ENCODE results near the gene SETD2. TPM values are rescaled to one million over a fixed set of nuclear protein-coding genes. Genes with fewer than 3 reads are reported as not detected.
A peak's percentile ranks its signal among the peaks of the same experiment; 100 is the strongest.

The SETD2 gene
- polyA plus RNA-seq, 3 donors = 3.1 to 22.4 (median 7.5) TPM

DNA sequence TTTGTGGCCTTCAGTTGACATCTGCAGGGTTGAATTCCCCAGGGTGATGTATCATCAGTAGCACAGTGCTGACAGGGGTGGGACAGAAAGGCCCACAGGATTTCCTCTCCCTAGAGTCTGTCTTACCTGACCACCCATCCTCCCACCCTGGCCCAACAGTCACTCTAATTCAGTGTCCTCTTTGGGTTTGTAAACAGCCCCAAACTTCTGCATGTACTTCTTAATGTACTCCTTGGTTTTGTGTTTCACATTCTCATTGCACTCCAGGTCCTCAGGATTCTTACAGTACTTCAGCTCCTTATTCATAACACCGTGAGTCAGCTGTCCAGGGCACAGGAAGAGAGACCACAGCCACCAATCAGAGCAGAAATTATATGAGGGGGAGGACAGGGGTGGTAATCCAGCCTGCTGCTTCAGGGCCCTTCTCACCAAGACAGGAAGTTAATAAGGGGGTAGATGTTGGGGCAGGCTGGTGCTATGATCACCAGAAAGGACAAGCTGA is 146.9 kb downstream of the SETD2 start:
- no peaks in the 10 kb centered on the region for H3K9me3 ChIP-seq (replicated peaks in 1 of 2; ENCODE audit: control insufficient read depth in 1 of 2, insufficient read depth in 1 of 2, low read length in 2 of 2)
- H3K36me3 Mint-ChIP-seq = peaks cover 58 to 80% of the 10 kb centered on the region in 2 donors
- H3K27ac Mint-ChIP-seq = peak overlapping the region in 3 of 7 donors; percentile 57 to 87 (median 73)
- peaks cover 9% of the 10 kb centered on the region for H3K79me2 ChIP-seq (ENCODE audit: insufficient read depth, low read length)
- H2AFZ ChIP-seq (ENCODE audit: insufficient read depth, low read depth, low read length, poor library complexity, severe bottlenecking) = no peak overlapping the region
- peaks cover 69 to 95% of the 10 kb centered on the region in 2 donors for H3K36me3 ChIP-seq (replicated peaks in 1 of 2; ENCODE audit: control insufficient read depth in 1 of 2, insufficient read depth in 2 of 2, low read length in 2 of 2)
- TF ChIP-seq, protein P1, sequence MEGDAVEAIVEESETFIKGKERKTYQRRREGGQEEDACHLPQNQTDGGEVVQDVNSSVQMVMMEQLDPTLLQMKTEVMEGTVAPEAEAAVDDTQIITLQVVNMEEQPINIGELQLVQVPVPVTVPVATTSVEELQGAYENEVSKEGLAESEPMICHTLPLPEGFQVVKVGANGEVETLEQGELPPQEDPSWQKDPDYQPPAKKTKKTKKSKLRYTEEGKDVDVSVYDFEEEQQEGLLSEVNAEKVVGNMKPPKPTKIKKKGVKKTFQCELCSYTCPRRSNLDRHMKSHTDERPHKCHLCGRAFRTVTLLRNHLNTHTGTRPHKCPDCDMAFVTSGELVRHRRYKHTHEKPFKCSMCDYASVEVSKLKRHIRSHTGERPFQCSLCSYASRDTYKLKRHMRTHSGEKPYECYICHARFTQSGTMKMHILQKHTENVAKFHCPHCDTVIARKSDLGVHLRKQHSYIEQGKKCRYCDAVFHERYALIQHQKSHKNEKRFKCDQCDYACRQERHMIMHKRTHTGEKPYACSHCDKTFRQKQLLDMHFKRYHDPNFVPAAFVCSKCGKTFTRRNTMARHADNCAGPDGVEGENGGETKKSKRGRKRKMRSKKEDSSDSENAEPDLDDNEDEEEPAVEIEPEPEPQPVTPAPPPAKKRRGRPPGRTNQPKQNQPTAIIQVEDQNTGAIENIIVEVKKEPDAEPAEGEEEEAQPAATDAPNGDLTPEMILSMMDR (IDR thresholded peaks at IDR 0.05) = no peak
- H3K4me2 ChIP-seq (replicated peaks; ENCODE audit: extremely low read depth, low read length, poor library complexity, severe bottlenecking) = no peak overlapping the region
- peak overlapping the region; percentile 27 for H3K9ac ChIP-seq (ENCODE audit: insufficient read depth, low read length, poor library complexity, severe bottlenecking)
- H3K4me3 Mint-ChIP-seq = no peak overlapping the region
- no peak overlapping the region for H3K4me3 ChIP-seq (replicated peaks in 1 of 3; ENCODE audit: low read depth in 2 of 3, low read length in 3 of 3)
- peaks cover 64% of the 10 kb centered on the region for H4K20me1 ChIP-seq (ENCODE audit: insufficient read depth, low read length)
- peaks cover 15 to 16% of the 10 kb centered on the region in 2 donors for H3K4me1 ChIP-seq (ENCODE audit: control insufficient read depth in 1 of 2, insufficient read depth in 2 of 2, low read length in 2 of 2)
- intact Hi-C loops (cut with micrococcal nuclease) = no loop called here
- peak overlapping the region in 1 of 2 donors; percentile 61 for H3K27ac ChIP-seq (ENCODE audit: low read depth in 1 of 2, low read length in 2 of 2)
- H3K4me1 Mint-ChIP-seq = peaks cover 21% of the 10 kb centered on the region
- no peaks in the 10 kb centered on the region for H3K27me3 Mint-ChIP-seq (ENCODE audit: low read depth in 3 of 3)
- H3K9me3 Mint-ChIP-seq = no peaks in the 10 kb centered on the region
- H3K27me3 ChIP-seq (ENCODE audit: control insufficient read depth in 2 of 2, insufficient read depth in 2 of 2, low read length in 2 of 2) = no peaks in the 10 kb centered on the region
- DNase-seq = peak in 1 of 3 donors; percentile 23
- no CpG with 5 or more reads among the region's 1 CpG for WGBS (ENCODE audit: insufficient coverage)

DNA sequence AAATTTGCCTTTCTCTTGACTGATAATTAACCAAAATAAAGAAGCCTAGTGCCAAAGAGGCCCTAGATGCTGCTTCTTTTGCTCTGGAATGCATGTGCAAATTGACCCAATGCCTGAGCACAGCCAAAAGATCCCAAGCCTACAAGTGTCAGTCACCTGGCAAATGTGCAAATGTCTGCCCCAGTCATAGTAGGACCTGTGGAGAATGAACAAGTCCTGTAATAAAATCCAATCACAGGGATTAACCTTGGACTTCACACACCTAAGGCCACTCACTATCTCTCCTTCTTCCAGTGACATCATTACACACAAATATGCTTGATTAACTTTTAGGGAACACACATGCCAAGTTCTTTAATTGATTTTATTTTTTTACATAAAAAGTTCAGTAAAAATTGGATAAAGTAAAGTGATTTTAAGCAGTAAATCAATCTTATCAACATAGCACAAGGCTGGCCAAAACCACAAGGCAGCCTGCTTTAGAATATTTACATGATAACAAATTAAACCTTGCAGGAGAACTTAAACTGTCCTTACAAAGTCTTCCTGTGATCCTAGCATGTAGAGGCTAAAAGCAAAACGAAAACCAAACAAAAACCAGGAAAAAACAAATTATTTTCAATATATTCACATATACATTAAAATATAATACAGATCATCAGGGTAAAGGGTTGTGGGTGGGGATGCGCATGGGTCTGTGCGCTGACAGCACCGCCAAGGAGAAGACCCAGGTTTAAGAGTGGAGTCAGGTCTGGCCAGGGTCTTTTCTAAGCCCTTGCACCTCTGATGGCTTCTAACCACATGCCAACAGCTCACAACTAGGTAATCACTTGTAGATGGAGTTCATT is 147.6 kb downstream of the SETD2 start:
- peaks cover 3% of the 10 kb centered on the region for H3K79me2 ChIP-seq (ENCODE audit: insufficient read depth, low read length)
- TF ChIP-seq, protein P1 (IDR thresholded peaks at IDR 0.05) = no peak
- peak overlapping the region; percentile 27 for H3K9ac ChIP-seq (ENCODE audit: insufficient read depth, low read length, poor library complexity, severe bottlenecking)
- H3K27ac ChIP-seq (ENCODE audit: low read depth in 1 of 2, low read length in 2 of 2) = peak overlapping the region in 1 of 2 donors; percentile 61
- peaks cover 69 to 95% of the 10 kb centered on the region in 2 donors for H3K36me3 ChIP-seq (replicated peaks in 1 of 2; ENCODE audit: control insufficient read depth in 1 of 2, insufficient read depth in 2 of 2, low read length in 2 of 2)
- DNase-seq = no peak
- WGBS (ENCODE audit: insufficient coverage) = no CpG with 5 or more reads among the region's 4 CpGs
- no peaks in the 10 kb centered on the region for H3K27me3 Mint-ChIP-seq (ENCODE audit: low read depth in 3 of 3)
- no peak overlapping the region for H3K4me3 Mint-ChIP-seq
- intact Hi-C loops (cut with micrococcal nuclease) = no loop called here
- no peak overlapping the region for H2AFZ ChIP-seq (ENCODE audit: insufficient read depth, low read depth, low read length, poor library complexity, severe bottlenecking)
- H3K27me3 ChIP-seq (ENCODE audit: control insufficient read depth in 2 of 2, insufficient read depth in 2 of 2, low read length in 2 of 2) = no peaks in the 10 kb centered on the region
- peaks cover 62 to 76% of the 10 kb centered on the region in 2 donors for H3K36me3 Mint-ChIP-seq
- no peak overlapping the region for H3K4me3 ChIP-seq (replicated peaks in 1 of 3; ENCODE audit: low read depth in 2 of 3, low read length in 3 of 3)
- H3K4me2 ChIP-seq (replicated peaks; ENCODE audit: extremely low read depth, low read length, poor library complexity, severe bottlenecking) = no peak overlapping the region
- H3K9me3 ChIP-seq (replicated peaks in 1 of 2; ENCODE audit: control insufficient read depth in 1 of 2, insufficient read depth in 1 of 2, low read length in 2 of 2) = no peaks in the 10 kb centered on the region
- H3K27ac Mint-ChIP-seq = peak overlapping the region in 1 of 7 donors; percentile 87
- H4K20me1 ChIP-seq (ENCODE audit: insufficient read depth, low read length) = peaks cover 61% of the 10 kb centered on the region
- peaks cover 21% of the 10 kb centered on the region for H3K4me1 Mint-ChIP-seq
- H3K9me3 Mint-ChIP-seq = no peaks in the 10 kb centered on the region
- H3K4me1 ChIP-seq (ENCODE audit: control insufficient read depth in 1 of 2, insufficient read depth in 2 of 2, low read length in 2 of 2) = peaks cover 15 to 16% of the 10 kb centered on the region in 2 donors
